Activated T-cell treated with anti-CD3 and anti-CD28 coated beads for 24 hours (primary cell): ENCODE measurements around the gene OR14A2.
"Not testable (repeated sequence)": the region's sequence is repeated elsewhere in the genome, so short reads cannot be mapped to it uniquely, and the experiment has no call there.

Source experiments
- DNase-seq: peaks from one replicate; pipeline ENCODE4 v3.0.0-alpha.2; 2020; ENCODE audit warnings: low read depth

Gene OR14A2

GRCh38 chr1:247748041-247748440, at the start of gene OR14A2:
Gene OR14A2 (minus strand): TSS chr1:247748141.
- DNase-seq = no peak

GRCh38 chr1:247797518-247797917, 49.6 kb upstream of the OR14A2 start:
- DNase-seq = no peak

GRCh38 chr1:247769603-247770002, 21.7 kb upstream of the OR14A2 start:
- no peak for DNase-seq

GRCh38 chr1:247760456-247760855, 12.5 kb upstream of the OR14A2 start, which contains the start of gene OR1C1:
Gene OR1C1 (minus strand): TSS chr1:247760556. CDS start chr1:247758406, 2,150 bp downstream.
- DNase-seq = no peak

- not testable (repeated sequence) for DNase-seq
Measured at GRCh38 chr1:247754311-247754710, 6.4 kb upstream of the OR14A2 start.

GRCh38 chr1:247749870-247750269, 1.9 kb upstream of the OR14A2 start:
- DNase-seq = no peak

- DNase-seq = no peak
Measured at GRCh38 chr1:247747616-247748015, 325 bp downstream of the OR14A2 start.

- no peak for DNase-seq
Measured at GRCh38 chr1:247746391-247746935, 1.5 kb downstream of the OR14A2 start.

GRCh38 chr1:247742215-247742760, 5.7 kb downstream of the OR14A2 start:
- DNase-seq = not testable (repeated sequence)

- no peak for DNase-seq
Measured at GRCh38 chr1:247741756-247742155, 6.2 kb downstream of the OR14A2 start.

- DNase-seq = no peak
Measured at GRCh38 chr1:247740721-247741120, 7.2 kb downstream of the OR14A2 start.

GRCh38 chr1:247738315-247738714, 9.6 kb downstream of the OR14A2 start, which contains the start of gene OR14K1:
Gene OR14K1 (plus strand): TSS chr1:247738615. CDS start chr1:247738615, 0 bp downstream.
- DNase-seq = no peak

- no peak for DNase-seq
Measured at GRCh38 chr1:247721222-247721621, 26.7 kb downstream of the OR14A2 start.

GRCh38 chr1:247716546-247716945, 31.4 kb downstream of the OR14A2 start, which contains the start of gene OR6F1:
Gene OR6F1 (minus strand): TSS chr1:247716646. CDS start chr1:247712755, 3,891 bp downstream.
- no peak for DNase-seq

GRCh38 chr1:247713753-247714152, 34.2 kb downstream of the OR14A2 start:
- no peak for DNase-seq

GRCh38 chr1:247710681-247711080, 37.3 kb downstream of the OR14A2 start:
- not testable (repeated sequence) for DNase-seq

GRCh38 chr1:247701338-247701737, 46.6 kb downstream of the OR14A2 start:
- DNase-seq = no peak

- peak; percentile 11 for DNase-seq
Measured at GRCh38 chr1:247681288-247681897, 66.5 kb downstream of the OR14A2 start.

- DNase-seq = no peak
Measured at GRCh38 chr1:247680171-247680570, 67.8 kb downstream of the OR14A2 start.

GRCh38 chr1:247679639-247680038, 68.3 kb downstream of the OR14A2 start, which contains the start of gene OR13G1:
Gene OR13G1 (minus strand): TSS chr1:247679739. CDS start chr1:247673041, 6,698 bp downstream.
- DNase-seq = no peak
